Gastrocnemius medialis (tissue), 4 donors: Measurements from ENCODE around the gene ROM1. TPM values are rescaled to one million over a fixed set of nuclear protein-coding genes. Genes with fewer than 3 reads are reported as not detected.

Experiments
- ATAC-seq, 2 donors: fragments of 150-250 bp; one replicate each; pipeline ENCODE4 v1.9.1; 2016
- DNase-seq, 2 donors: peaks; one replicate each; pipeline ENCODE4 v3.0.0-alpha.2; 2019
- H3K27ac ChIP-seq, 4 donors: fragments of 200-600 bp; sonication (generic); 1 replicate in 1 of 4; 2 replicates in 3 of 4; pipeline ENCODE4 v1.5.1; 2016 to 2018; ENCODE audit warnings: mild to moderate bottlenecking in 2 of 4, moderate library complexity in 1 of 4
- H3K27me3 ChIP-seq, 3 donors: fragments of 200-600 bp; sonication (generic) in 2 of 3; 1 replicate in 1 of 3; 2 replicates in 2 of 3; pipeline versions ENCODE4 v1.5.1 to v1.6.0; 2016 to 2019; ENCODE audit warnings: mild to moderate bottlenecking in 1 of 3, moderate library complexity in 1 of 3
- H3K36me3 ChIP-seq, 2 donors: fragments of 200-600 bp; sonication (generic) in 1 of 2; one replicate each; pipeline ENCODE4 v1.5.1; 2017 to 2018
- H3K4me1 ChIP-seq, 2 donors: fragments of 200-600 bp; sonication (generic) in 1 of 2; one replicate each; pipeline ENCODE4 v1.5.1; 2016 to 2017; ENCODE audit warnings: mild to moderate bottlenecking in 2 of 2
- H3K4me3 ChIP-seq, 4 donors: fragments of 200-600 bp; sonication (generic) in 3 of 4; 1 replicate in 1 of 4; 2 replicates in 3 of 4; pipeline ENCODE4 v1.5.1; 2016 to 2019; ENCODE audit warnings: mild to moderate bottlenecking in 2 of 4
- H3K9me3 ChIP-seq, 3 donors: fragments of 200-600 bp; sonication (generic) in 2 of 3; 1 replicate in 1 of 3; 2 replicates in 2 of 3; pipeline ENCODE4 v1.5.1; 2016 to 2019
- CTCF ChIP-seq, 5 experiments: fragments of 450-650 bp in 3 of 5; fragments of 200-600 bp in 2 of 5; sonication (generic) in 2 of 5; IDR thresholded peaks in 4 of 5; conservative IDR thresholded peaks in 1 of 5; 1 replicate in 4 of 5; 2 replicates in 1 of 5; pipeline ENCODE4 v1.5.1; 2016 to 2019; ENCODE audit warnings: antibody characterized with exemption in 5 of 5, mild to moderate bottlenecking in 3 of 5, moderate library complexity in 3 of 5
- POLR2A ChIP-seq, 2 donors: fragments of 450-650 bp; IDR thresholded peaks; one replicate each; pipeline ENCODE4 v1.6.1; 2017; ENCODE audit warnings: antibody characterized with exemption in 2 of 2, mild to moderate bottlenecking in 2 of 2, moderate library complexity in 2 of 2
- in situ Hi-C, 4 donors: fragments of 200-750 bp; cut with MboI; loops; one replicate each; pipeline versions ENCODE4 v1.15.0 to v1.8.0; 2017; ENCODE audit warnings: low sequenced_read_pairs in 4 of 4
- intact Hi-C: fragments of 100-400 bp; cut with DNase I; formaldehyde crosslinking; loops from one replicate; pipeline ENCODE4 v1.15.1; 2023; ENCODE audit warnings: low total_unique reads
- total RNA-seq, 4 donors: library from RNA; depleted of rRNA; stranded (reverse); fragments of >200 nt; gene quantifications; one replicate each; pipeline versions ENCODE4 v1.1.0 to v1.2.3, GENCODE V29; 2016

ROM1 gene
- total RNA-seq, 4 donors from 2014 or later = 1.6 to 3.7 (median 2.7) TPM

- H3K27me3 ChIP-seq = no peaks in the 10 kb centered on the region
- intact Hi-C loops = loop anchor here (5.0 kb wide), 1 partner anchor 82 kb away; no protein-coding TSS in a partner anchor
- in situ Hi-C loops = loop anchor here in 1 of 4 donors (25.0 kb wide), 1 partner anchor 102 kb away; the partner anchor contains the start of genes BSCL2 and GNG3
- peaks cover 16 to 21% of the 10 kb centered on the region in 2 donors for H3K4me1 ChIP-seq
- DNase-seq = no peak
- no peak for TF ChIP-seq POLR2A (IDR thresholded peaks at IDR 0.05)
- H3K9me3 ChIP-seq = no peaks in the 10 kb centered on the region
- H3K27ac ChIP-seq = no peak overlapping the region
- ATAC-seq = no peak
- peaks cover 0 to 6% of the 10 kb centered on the region in 2 donors for H3K36me3 ChIP-seq
- H3K4me3 ChIP-seq = no peak overlapping the region
Measured at GRCh38 chr11:62610403-62610802, 2.7 kb upstream of the ROM1 start.

GRCh38 chr11:62610814-62611704 lies 2.0 kb upstream of the ROM1 start:
- intact Hi-C loops = loop anchor here (5.0 kb wide), 1 partner anchor 81 kb away; no protein-coding TSS in a partner anchor
- no peaks in the 10 kb centered on the region for H3K27me3 ChIP-seq
- peaks cover 16 to 21% of the 10 kb centered on the region in 2 donors for H3K4me1 ChIP-seq
- in situ Hi-C loops = loop anchor here in 1 of 4 donors (25.0 kb wide), 1 partner anchor 101 kb away; the partner anchor contains the start of genes BSCL2 and GNG3
- no peaks in the 10 kb centered on the region for H3K9me3 ChIP-seq
- peak overlapping the region; percentile 71 to 93 (median 86) for H3K4me3 ChIP-seq
- DNase-seq (no peak), ATAC-seq (no peak)
- H3K27ac ChIP-seq = peak overlapping the region; percentile 90 to 95 (median 92)
- TF ChIP-seq CTCF (IDR thresholded peaks at IDR 0.05 in 4 of 5, conservative IDR thresholded peaks at IDR 0.05 in 1 of 5) = no peak
- TF ChIP-seq POLR2A (IDR thresholded peaks at IDR 0.05) = no peak
- no peaks in the 10 kb centered on the region for H3K36me3 ChIP-seq

GRCh38 chr11:62611705-62612365 lies 1.2 kb upstream of the ROM1 start:
- intact Hi-C loops = loop anchor here (1.0 to 5.0 kb wide), 3 partner anchors 10 to 80 kb away; no protein-coding TSS in a partner anchor
- peak; percentile 1 to 5 for ATAC-seq
- DNase-seq = peak in 1 of 2 donors; percentile 45

GRCh38 chr11:62613291-62613778 lies 278 bp downstream of the ROM1 start:
- Histone ChIP-seq H3K4me3 (peak overlapping the region; percentile 71 to 93 (median 86)), H3K4me1 (peaks cover 16 to 21% of the 10 kb centered on the region in 2 donors), H3K27me3 (no peaks in the 10 kb centered on the region), H3K36me3 (peaks cover 0 to 11% of the 10 kb centered on the region in 2 donors), H3K27ac (peak overlapping the region; percentile 90 to 95 (median 92)), H3K9me3 (no peaks in the 10 kb centered on the region)
- in situ Hi-C loops (loop anchor here in 1 of 4 donors (25.0 kb wide), 1 partner anchor 99 kb away; the partner anchor contains the start of genes BSCL2 and GNG3), intact Hi-C loops (loop anchor here (5.0 kb wide), 1 partner anchor 79 kb away; no protein-coding TSS in a partner anchor)
- DNase-seq (no peak), ATAC-seq (peak; percentile 4 to 8)
- TF ChIP-seq POLR2A (IDR thresholded peaks at IDR 0.05) (no peak), CTCF (IDR thresholded peaks at IDR 0.05 in 4 of 5, conservative IDR thresholded peaks at IDR 0.05 in 1 of 5) (no peak)

More at GRCh38 chr11:62611705-62612365, 1.2 kb upstream of the ROM1 start:
- TF ChIP-seq CTCF (IDR thresholded peaks at IDR 0.05 in 4 of 5, conservative IDR thresholded peaks at IDR 0.05 in 1 of 5) = no peak
- no peak for TF ChIP-seq POLR2A (IDR thresholded peaks at IDR 0.05)
- Histone ChIP-seq H3K36me3 (peaks cover 0 to 6% of the 10 kb centered on the region in 2 donors), H3K9me3 (no peaks in the 10 kb centered on the region), H3K27me3 (no peaks in the 10 kb centered on the region), H3K27ac (peak overlapping the region; percentile 90 to 95 (median 92)), H3K4me1 (peaks cover 16 to 21% of the 10 kb centered on the region in 2 donors), H3K4me3 (peak overlapping the region; percentile 71 to 93 (median 86))
- in situ Hi-C loops = loop anchor here in 1 of 4 donors (25.0 kb wide), 1 partner anchor 100 kb away; the partner anchor contains the start of genes BSCL2 and GNG3
